NCI-H345 (cell line): ENCODE data around the gene STK17A.
"Not testable (repeated sequence)": the region's sequence is repeated elsewhere in the genome, so short reads cannot be mapped to it uniquely, and the experiment has no call there.

ENCODE experiments used
- DNase-seq: peaks from one replicate; lab custom pipeline; 2025; lab: John Stamatoyannopoulos, UW

Gene STK17A

DNA sequence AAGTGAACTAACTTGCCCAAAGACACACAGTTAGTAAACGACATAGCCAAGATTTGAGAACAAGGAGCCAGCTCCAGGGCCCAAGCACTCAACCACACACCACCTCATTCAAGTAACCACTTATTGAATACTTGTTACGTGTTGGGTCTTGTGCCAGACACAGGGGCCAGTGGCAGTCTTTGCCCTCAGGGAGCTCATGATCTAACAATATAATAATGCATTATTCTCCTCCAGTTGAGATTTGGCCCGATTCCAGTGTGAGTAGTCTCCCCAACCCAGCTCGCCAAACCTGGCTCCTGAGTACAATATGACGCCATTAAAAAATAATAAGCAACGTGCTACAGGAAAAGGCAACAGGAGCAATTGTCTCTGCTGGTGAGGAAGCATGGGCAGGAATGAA lies 14.4 kb upstream of the STK17A start:
- DNase-seq = peak; percentile 23

DNA sequence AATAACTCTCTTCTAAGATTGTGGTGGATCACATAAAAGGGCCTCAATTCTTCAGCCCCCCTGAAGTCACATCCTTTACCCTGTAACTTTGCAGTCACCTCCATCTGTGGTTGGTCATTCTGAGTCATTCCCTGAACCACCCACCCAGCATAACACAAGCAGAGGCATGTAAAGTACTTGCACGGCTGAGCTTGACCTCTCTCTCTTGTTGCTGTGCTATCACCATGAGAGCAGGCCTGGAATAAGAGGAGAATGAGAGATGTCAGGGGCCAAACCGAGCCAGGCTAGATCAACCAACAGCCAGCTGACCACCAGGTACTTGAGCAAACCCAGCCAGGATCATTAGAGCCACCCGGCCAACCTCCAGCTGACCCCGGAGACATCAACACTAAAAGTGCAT lies 13.5 kb upstream of the STK17A start:
- no peak for DNase-seq

DNA sequence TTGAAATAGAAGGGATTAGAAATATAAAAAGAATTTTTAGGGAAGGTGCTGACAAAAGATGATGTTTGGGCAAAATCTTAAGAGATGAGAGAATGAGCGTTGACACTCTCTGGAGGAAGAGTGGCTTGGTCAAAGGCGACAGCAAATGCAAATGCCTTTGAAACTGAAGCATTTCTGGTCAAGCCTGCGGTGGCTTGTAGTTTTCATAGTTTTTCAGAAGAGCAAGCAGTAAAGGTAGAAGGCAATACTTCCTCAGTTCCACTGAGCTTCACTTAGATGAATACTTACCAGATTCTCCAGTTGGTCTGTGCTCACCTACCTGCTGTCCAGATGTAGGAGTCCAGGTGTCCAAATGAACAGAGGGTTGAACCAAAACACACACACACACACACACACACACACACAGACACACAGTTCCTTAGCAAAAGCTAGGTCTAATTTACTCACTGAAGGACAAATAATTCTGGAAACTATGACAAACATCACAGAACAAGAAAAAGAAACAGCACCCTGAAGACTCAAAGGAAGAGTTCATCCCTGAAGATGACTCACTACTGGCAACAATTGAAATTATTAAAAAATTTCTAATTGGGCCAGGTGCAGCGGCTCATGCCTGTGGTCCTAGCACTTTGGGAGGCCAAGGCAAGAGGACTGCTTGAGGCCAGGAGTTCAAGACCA lies 12.1 kb upstream of the STK17A start:
- DNase-seq = no peak

DNA sequence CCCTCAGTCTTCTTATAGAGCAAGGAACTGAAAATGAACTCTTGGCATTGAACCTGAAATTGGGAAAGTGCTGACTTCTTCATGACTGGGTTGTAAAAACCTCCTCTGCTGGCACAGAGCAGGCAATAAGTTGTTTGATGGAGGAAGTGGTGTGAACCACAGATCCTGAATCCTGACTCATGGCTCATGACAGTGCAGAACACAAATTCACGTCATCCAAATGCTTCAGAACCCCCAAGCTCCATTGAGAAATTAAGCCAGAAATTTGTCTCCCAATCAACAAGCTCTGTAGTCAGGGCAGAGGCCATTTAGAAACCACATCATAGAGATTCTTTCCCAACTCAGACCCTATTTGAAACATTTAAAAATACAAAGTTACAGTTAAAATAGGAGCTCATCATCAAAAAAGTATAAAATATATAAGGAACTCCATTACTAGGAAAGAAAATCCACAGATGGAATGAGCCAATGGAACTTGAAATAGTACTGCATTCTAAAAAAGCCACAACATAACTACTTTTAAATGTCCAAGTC lies 10.3 kb upstream of the STK17A start:
- DNase-seq = no peak

DNA sequence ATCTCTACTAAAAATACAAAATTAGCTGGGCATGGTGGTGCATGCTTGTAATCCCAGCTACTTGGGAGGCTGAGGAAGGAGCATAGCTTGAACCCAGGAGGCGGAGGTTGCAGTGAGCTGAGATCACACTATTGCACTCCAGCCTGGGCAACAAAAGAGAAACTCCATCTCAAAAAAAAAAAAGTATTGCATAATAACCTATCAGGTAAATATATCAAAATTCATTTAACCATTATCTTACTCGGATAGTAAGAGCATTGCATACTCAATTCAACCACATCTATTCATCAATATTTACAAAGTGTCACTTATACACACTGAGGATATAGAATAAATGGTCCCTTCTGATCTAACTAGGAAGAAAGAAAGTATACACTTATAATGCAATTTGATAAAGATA lies 9.1 kb upstream of the STK17A start:
- not testable (repeated sequence) for DNase-seq

DNA sequence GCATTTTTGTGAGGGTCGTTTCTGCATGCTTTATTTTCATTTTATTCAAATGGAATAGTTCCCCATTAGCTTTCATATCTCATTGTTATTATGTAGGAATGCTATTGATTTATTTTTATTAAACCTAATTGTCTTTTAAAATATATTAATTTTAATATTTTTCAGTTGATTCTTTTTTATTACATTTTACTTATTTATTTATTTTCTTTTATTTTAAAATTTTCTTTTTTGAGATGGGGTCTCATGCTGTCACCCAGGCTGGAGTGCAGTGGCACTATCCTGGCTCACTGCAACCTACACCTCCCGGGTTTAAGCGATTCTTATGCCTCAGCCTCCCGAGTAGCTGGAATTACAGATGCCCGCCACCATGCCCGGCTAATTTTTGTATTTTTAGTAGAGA lies 7.4 kb upstream of the STK17A start:
- DNase-seq = no peak

DNA sequence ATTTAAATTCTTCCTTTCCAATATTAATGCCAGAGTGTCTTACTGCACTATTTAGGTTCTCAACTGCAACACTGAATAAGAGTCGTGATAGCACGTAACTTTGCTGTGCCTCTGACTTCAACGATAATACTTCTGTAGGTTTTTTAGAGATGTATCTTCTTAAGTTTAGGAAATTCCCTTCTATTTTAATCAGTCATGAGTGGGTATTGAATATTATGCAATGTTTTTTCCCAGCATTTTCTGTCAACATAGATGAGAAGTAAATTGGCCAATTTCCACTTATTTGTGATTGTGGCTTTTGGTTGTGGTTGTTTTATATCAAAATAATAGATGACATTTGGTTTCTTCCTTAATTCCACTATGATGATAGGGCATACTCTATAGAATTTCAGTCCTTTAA lies 6.7 kb upstream of the STK17A start:
- no peak for DNase-seq

DNA sequence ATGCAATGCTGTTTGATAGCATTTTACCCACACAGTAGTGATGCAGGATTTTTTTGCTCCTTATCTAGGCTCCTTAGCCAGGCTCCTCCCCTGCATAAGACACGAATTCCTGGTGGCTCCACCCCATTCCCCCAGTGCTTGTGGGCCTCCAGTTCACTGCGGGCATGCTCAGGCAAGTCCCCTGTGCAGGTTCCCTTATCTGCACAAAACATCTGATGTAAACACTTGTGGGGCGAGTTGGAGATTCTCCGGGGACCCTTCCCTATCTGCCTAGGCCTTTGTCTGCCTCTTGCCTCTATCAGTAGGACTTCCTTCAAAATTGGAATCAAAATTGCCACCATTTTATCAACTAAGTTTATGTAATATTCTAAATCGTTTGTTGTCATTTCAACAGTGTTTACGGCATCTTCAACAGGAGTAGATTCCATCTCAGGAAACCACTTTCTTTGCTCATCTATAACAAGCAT lies 5.4 kb upstream of the STK17A start:
- DNase-seq = no peak

DNA sequence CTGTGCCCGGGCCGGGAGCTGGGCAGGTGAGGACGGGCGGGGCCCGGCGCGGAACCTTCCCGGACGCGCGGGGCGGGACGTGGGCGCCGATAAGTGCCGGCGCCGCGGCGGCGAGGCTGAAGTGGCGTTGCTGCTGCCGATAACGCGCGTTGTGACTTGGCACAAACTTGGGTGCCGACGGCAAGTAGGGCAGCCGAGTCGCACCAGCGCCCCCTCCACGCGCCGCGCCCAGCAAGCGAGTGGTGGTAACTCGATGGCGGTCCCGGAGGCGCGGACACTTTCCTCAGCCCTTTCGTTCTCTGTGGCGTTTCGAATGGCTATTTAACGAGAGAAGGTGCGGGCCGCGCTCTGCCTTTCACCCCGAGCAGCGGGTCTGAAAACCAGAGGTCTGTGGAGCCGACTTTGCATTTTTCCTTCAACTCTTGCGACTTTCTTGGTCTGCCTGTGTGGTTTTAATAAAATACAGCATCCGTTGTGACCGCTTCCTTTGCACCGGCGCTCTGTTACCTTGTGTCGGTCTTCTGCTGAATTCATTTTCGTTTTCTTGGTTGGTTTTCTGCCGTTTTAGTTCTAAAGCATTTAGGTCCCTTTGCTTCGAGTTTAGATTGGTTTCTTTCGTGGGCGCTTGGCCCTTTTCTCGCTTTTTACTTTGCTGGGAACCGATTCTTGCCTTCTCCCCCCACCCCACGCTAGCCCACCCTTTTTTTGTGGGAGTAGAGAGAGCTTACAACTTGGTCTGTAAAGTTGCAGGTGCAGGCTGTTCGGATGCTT lies 701 bp downstream of the STK17A start:
- DNase-seq = peak; percentile 58

DNA sequence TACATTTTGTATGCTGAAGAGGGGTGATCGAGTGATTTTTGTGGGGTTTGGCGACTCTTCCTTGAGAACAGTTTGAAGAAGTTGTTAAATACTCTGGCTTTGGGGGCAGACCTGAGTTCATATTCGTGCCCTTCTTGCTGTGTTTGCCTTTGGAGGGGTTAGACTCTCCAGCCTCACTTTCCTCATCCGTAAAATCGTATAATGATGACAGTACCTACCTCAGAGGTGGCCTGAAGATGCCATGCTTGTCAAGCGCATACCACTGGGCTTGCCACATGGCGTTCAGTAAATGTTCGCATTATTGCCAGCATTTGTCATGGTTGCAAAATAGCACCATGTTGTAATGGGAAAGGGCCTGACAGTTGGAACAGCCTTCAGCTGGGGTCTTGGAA lies 1.3 kb downstream of the STK17A start:
- no peak for DNase-seq

DNA sequence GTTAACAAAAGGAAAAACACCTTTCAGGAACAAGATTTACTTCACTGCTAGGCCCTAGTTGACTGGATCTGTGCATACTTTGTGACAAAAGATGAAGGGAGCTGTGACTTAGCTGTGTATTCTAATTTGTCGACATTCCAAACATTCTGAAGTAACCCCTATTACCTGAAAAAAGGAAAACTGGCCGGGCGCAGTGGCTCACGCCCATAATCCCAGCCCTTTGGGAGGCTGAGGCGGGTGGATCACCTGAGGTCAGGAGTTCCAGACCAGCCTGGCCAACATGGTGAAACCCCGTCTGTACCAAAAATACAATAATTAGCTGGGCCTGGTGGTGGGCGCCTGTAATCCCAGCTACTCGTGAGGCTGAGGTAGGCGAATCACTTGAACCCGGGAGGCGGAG lies 1.8 kb downstream of the STK17A start:
- DNase-seq = not testable (repeated sequence)

DNA sequence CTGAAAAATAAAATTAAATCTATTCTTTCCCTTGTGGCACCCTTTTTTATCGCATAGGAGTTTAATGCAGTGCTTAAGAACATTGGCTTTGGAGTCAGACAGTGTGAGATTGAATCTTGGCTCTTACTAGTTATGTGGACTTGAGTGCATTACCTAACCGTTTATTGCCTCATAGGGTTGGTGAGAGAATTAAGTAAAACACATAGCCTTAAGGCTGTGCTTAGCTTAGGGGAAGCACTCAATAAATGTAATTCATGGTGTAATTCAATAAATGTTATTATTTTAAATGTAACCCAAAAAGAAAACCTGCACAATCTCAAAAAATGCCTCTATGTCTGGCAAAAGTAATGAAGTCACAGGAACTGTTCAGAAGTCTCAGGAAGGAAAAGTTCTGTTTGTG lies 2.7 kb downstream of the STK17A start:
- DNase-seq = no peak

DNA sequence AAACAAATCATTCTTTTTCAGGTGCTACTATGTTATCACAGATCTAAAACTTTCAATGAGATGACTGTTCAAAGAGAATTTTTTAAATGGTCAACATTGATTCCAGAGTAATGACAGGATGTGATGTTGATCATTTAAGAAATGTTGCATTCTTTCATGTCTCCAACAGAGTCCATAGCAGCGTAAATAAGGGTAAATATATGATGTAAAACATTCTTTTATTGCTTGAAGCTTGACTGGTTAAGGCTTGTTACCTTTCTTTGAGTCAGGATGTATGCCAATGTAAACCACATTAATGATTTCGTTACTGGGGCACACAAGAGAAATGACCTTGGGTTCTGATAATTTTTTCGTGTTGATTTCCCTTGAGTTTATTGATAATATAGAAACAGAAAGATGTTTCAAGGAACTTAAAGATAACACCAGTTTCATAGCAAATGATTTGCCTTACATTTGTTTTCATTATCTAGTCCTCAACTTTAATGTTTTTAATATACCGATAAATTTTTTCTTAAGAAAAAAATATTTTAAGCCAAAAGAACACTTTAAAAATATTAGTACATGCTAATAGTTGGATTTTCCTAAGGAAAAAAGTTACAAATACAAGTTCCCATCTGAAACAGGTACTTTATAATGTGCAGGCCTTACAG lies 3.5 kb downstream of the STK17A start:
- DNase-seq = no peak

DNA sequence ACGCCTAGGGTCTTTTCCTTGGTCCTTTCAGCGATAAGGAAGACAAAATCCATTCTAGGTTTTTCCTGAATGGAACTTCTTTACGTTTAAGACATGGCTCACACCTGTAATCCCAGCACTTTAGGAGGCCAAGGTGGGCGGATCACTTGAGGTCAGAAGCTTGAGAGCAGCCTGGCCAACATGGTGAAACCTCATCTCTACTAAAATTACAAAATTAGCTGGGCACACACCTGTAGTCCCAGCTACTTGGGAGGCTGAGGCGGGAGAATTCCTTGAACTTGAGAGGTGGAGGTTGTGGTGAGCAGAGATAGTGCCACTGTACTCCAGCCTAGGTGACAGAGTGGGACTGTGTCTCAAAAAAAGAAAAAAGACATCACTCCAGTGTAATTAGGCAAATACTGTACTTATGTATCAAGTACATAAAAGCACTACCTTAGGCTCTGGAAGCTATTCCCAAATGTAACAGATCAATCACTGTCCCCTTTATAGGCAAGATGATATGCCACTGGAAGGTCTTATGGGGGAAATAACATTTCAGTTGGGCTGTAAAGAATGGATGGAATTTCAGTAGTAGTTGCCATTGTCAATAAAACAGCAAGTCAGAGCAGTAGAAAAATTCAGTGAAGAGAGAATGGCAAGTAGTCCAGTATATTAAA lies 5.7 kb downstream of the STK17A start:
- DNase-seq = no peak

DNA sequence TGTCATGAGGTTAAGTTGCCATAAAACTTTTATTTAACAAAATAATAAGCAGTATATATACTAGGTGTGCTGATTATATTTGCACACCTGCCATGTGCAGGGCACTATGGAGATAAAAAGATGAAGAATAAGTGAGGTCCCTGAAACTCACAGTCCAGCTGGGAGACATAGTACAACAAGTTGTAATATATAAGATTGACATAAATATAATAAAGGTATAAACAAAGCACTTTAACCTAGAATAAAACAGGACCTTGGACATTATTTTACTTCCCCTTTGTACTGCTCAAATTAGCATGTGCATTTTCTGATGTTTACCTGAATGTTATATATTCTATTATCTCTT lies 6.2 kb downstream of the STK17A start:
- no peak for DNase-seq

DNA sequence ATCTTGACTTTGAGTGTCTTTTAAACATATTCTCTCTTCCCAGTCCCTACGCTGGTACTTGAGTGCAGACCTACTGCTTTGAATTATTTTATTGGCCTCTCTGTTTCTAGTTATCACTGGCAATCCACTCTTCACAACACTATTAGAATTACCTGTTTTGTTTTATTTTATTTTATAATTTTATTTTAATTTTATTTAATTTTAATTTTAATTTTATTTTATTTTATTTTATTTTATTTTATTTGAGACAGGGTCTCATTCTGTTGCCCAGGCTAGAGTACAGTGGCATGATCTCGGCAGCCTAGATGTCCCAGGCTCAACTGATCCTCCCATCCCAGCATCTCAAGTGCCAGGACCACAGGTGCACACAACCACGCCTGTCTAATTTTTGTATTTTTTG lies 6.8 kb downstream of the STK17A start:
- no peak for DNase-seq

DNA sequence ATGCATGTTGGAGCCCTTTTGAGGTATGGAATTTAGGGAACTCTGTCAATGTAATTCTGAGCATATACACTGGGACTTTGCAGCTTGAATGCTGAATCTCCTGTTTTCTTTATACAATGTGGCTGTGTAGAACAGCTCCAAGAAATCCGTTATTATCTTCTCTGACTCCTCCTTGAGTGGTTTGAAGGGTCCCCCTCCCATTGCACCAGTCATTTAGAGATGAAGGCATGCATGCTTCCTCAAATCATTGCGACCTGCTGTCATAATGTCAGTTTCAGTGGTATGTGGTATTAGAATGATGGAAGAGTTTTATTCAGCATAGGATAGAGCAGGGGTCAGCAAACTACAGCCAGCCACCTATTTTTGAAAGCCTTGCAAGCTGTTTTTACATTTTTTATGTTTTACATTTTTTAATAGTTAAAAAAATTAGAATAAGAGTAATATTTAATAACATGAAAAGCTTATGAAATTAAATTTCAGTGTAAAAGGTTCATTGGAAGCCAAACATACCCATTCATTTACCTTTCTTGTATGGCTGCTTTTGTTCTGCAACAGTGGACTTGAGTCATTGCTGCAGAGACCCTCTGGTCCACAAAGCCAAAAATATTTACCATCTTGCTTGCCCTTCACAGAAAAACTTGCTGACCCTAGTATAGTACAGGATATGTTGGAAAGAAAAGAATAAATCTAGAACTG lies 8.1 kb downstream of the STK17A start:
- no peak for DNase-seq

DNA sequence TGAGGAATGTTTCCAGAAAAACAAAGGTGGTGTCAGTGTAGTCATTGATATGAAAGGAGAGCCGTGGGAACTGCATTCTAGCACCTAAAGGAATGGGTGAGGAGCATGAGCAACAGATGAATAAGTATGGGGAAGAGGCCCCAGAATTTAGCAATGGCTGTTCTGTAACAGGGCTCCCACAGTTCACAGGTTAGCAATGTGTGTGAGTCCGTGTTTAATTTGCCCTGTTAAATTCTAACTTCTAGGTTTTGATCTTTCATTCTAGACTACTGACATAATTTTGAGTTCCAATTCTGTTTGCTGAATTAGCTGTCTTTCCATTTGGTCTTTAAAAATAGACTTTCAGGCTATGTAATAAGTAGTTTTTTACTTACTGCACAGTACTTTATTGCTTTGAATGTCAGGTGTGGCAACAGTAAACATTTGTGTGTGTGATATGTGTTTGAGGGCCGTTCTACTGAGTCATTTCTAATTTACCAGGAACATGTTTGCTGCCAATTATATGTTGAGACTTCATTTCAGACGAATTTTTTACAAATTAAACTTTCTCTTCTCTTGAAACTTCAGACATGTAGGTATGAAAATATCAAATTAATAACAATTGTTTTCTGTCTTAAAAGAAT lies 8.8 kb downstream of the STK17A start:
- DNase-seq = no peak

DNA sequence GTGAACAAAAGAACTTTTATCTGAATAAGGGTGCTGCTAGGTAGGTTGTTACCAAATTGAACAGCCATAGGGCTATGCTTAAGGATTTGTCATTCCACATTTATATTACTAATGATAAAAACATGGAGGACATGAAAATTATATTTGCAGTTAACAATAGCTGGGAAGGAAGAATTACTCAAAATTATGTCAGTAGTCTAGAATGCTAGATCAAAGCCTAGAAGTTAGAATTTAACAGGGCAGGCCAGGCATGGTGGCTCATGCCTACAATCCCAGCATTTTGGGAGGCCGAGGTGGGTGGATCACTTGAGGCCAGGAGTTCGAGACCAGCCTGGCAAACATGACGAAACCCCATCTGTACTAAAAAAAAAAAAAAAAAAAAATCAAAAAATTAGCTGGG lies 9.4 kb downstream of the STK17A start:
- no peak for DNase-seq

DNA sequence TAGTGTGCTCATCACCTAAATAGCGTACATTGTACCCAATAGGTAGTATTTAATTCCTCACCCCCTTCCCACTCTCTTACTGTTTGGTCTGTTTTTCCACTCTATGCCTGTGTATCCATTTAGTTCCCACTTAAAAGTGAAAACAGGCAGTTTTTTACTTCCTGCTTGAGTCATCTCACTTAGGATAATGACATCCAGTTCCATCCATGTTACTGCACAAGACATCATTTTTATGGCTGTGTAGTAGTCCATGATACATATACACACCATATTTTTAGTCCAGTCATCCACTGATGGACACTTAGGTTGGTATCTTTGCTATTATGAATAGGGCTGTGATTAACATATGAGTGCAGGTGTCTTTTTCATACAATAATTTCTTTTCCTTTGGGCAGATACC lies 10.1 kb downstream of the STK17A start:
- no peak for DNase-seq

DNA sequence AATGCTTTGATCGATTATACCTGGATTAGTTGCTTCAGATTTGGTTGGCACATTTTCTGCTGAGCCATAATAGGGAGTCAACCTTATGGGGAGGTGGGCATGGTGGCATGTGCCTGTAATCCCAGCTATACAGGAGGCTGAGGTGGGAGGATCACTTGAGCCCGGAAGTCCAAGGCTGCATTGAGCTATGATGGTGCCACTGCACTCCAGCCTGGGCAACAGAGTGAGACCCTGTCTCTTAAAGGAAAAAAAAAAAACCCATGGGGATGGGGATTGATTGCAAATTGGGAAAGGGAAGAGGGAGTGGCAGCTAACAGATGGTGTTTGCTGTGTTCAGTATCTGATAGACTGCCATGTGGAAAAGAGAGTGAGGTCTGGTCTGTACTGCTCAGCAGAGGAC lies 11.1 kb downstream of the STK17A start:
- DNase-seq = no peak
